Ovary (tissue), 3 donors: ENCODE data around the gene ITPR3.

Experiments used
- POLR2A ChIP-seq: fragments of 450-650 bp; IDR thresholded peaks from one replicate; pipeline ENCODE4 v1.6.1; 2017; ENCODE audit warnings: antibody characterized with exemption, mild to moderate bottlenecking, moderate library complexity
- TF ChIP-seq, protein P1 (sequence below), 3 donors: fragments of 450-650 bp in 2 of 3; fragments of 200-600 bp in 1 of 3; IDR thresholded peaks; one replicate each; pipeline versions ENCODE4 v1.5.1 to v1.8.0; 2016 to 2022; ENCODE audit warnings: antibody characterized with exemption in 3 of 3, mild to moderate bottlenecking in 1 of 3
- donor health status: DM: no; HTN: no; CAD: no.

DNA sequence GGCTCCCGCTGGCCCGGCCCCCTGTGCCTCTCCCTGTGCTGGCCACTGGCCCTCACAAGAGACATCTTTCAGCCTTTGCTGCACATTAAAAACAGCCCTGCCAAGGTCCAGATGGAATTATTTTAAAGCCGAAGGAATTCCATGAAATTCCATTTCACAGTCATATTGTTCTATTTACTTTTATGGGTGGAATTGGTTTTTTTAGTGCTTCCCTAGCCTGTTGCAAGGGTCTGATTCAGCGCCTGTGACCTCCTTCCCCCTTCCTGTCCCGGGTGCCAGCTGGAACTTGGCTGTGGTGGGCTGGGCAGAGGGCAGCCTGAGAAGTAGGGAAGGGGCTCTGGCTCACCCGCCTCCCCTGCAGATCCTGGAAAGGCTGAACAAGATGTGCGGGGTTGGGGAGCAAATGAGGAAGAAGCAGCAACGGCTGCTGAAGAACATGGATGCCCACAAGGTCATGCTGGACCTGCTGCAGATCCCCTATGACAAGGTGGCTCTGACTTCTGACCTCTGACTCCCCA is 56.1 kb downstream of the ITPR3 start:
- TF ChIP-seq, protein P1, sequence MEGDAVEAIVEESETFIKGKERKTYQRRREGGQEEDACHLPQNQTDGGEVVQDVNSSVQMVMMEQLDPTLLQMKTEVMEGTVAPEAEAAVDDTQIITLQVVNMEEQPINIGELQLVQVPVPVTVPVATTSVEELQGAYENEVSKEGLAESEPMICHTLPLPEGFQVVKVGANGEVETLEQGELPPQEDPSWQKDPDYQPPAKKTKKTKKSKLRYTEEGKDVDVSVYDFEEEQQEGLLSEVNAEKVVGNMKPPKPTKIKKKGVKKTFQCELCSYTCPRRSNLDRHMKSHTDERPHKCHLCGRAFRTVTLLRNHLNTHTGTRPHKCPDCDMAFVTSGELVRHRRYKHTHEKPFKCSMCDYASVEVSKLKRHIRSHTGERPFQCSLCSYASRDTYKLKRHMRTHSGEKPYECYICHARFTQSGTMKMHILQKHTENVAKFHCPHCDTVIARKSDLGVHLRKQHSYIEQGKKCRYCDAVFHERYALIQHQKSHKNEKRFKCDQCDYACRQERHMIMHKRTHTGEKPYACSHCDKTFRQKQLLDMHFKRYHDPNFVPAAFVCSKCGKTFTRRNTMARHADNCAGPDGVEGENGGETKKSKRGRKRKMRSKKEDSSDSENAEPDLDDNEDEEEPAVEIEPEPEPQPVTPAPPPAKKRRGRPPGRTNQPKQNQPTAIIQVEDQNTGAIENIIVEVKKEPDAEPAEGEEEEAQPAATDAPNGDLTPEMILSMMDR (IDR thresholded peaks at IDR 0.05) = no peak
- TF ChIP-seq POLR2A = no peak
